Keratinocyte (primary cell): ENCODE data around the gene PCDH9. TPM values are rescaled to one million over a fixed set of nuclear protein-coding genes. Genes with fewer than 3 reads are reported as not detected.

Experiments
- DNase-seq: peaks from one replicate; pipeline ENCODE4 v3.0.0-alpha.2; 2011; ENCODE audit warnings: low read depth, missing footprints, low spot score
- FAIRE-seq: peaks from 2 replicates; lab custom pipeline; 2011; peaks lifted over from hg19 to GRCh38; lab: Jason Lieb, UNC
- H2AFZ ChIP-seq: 2 replicates; pipeline ENCODE4 v1.6.0; 2012; ENCODE audit warnings: low read length, control low read depth, inconsistent platforms; ENCODE audit not compliant: control insufficient read depth
- H3K27ac ChIP-seq: 2 replicates; pipeline ENCODE4 v1.5.1; 2011; ENCODE audit warnings: low read length; ENCODE audit not compliant: control insufficient read depth, insufficient read depth
- H3K27me3 ChIP-seq: 3 replicates; pipeline ENCODE4 v1.6.0; 2011; ENCODE audit warnings: low read length; ENCODE audit not compliant: control insufficient read depth, insufficient read depth; ENCODE audit errors: extremely low read depth
- H3K36me3 ChIP-seq, 2 experiments: 2 replicates in 1 of 2; 3 replicates in 1 of 2; pipeline ENCODE4 v1.5.1; 2011; ENCODE audit warnings: low read length in 2 of 2, mild to moderate bottlenecking in 1 of 2; ENCODE audit not compliant: control insufficient read depth in 2 of 2, insufficient read depth in 2 of 2; ENCODE audit errors: extremely low read depth in 1 of 2
- H3K4me1 ChIP-seq: 3 replicates; pipeline ENCODE4 v1.5.1; 2011; ENCODE audit warnings: low read length; ENCODE audit not compliant: control insufficient read depth, insufficient read depth; ENCODE audit errors: extremely low read depth
- H3K4me2 ChIP-seq: 3 replicates; pipeline ENCODE4 v1.6.0; 2011; ENCODE audit warnings: low read depth, low read length; ENCODE audit not compliant: control insufficient read depth, insufficient read depth; ENCODE audit errors: extremely low read depth
- H3K4me3 ChIP-seq, 3 experiments: fragments of 200-600 bp in 1 of 3; sonication (generic) in 1 of 3; 2 replicates in 2 of 3; 3 replicates in 1 of 3; pipeline ENCODE4 v1.5.1; 2011 to 2016; ENCODE audit warnings: low read length in 3 of 3, mild to moderate bottlenecking in 3 of 3, control low read depth in 2 of 3, inconsistent platforms in 1 of 3, low read depth in 1 of 3, mixed read lengths in 1 of 3, mixed run types in 1 of 3, moderate library complexity in 1 of 3; ENCODE audit not compliant: control insufficient read depth in 2 of 3, insufficient read depth in 2 of 3; ENCODE audit errors: extremely low read depth in 1 of 3
- H3K79me2 ChIP-seq: 2 replicates; pipeline ENCODE4 v1.6.0; 2012; ENCODE audit warnings: low read length; ENCODE audit not compliant: control insufficient read depth, insufficient read depth
- H3K9ac ChIP-seq: 3 replicates; pipeline ENCODE4 v1.6.0; 2011; ENCODE audit warnings: low read length; ENCODE audit not compliant: control insufficient read depth, insufficient read depth; ENCODE audit errors: extremely low read depth
- H3K9me1 ChIP-seq: 3 replicates; pipeline ENCODE4 v1.6.0; 2011; ENCODE audit warnings: low read length; ENCODE audit not compliant: control insufficient read depth, insufficient read depth; ENCODE audit errors: extremely low read depth
- H3K9me3 ChIP-seq: 2 replicates; pipeline ENCODE4 v1.5.1; 2012; ENCODE audit warnings: low read depth, low read length; ENCODE audit not compliant: control insufficient read depth
- H4K20me1 ChIP-seq: 3 replicates; pipeline ENCODE4 v1.6.0; 2011; ENCODE audit warnings: low read length; ENCODE audit not compliant: control insufficient read depth, insufficient read depth; ENCODE audit errors: extremely low read depth
- CTCF ChIP-seq, 3 experiments: IDR thresholded peaks in 1 of 3; conservative IDR thresholded peaks in 1 of 3; optimal IDR thresholded peaks in 1 of 3; 2 replicates in 2 of 3; 3 replicates in 1 of 3; pipeline versions ENCODE3 to v1.5.1; 2011; ENCODE audit warnings: low read length in 3 of 3, mild to moderate bottlenecking in 3 of 3, moderate library complexity in 2 of 3, control low read depth in 1 of 3, inconsistent platforms in 1 of 3; ENCODE audit not compliant: insufficient read depth in 2 of 3; ENCODE audit errors: extremely low read depth in 1 of 3
- EZH2 ChIP-seq: IDR thresholded peaks from one replicate; pipeline ENCODE4 v1.6.1; 2012; ENCODE audit warnings: inconsistent platforms, mild to moderate bottlenecking, low read length, moderate library complexity
- dilution Hi-C: fragments of 300-500 bp; cut with MboI; formaldehyde crosslinking; loops from one replicate; pipeline ENCODE4 v1.7.0; 2020; ENCODE audit warnings: low sequenced_read_pairs; ENCODE audit not compliant: extremely low pct_ligation_motif_present
- polyA plus RNA-seq, 5 experiments: library from polyadenylated mRNA; depleted of rRNA in 3 of 5; stranded (reverse) in 3 of 5; stranded (forward) in 1 of 5; unstranded in 1 of 5; fragments of >200 nt; gene quantifications; 1 replicate in 1 of 5; 2 replicates in 3 of 5; 3 replicates in 1 of 5; pipeline versions ENCODE4 v1.2.1 to v1.2.3, GENCODE V29; 2011 to 2012; ENCODE audit warnings: missing spikeins in 2 of 5, low read depth in 1 of 5, low replicate concordance in 1 of 5

The PCDH9 gene
- polyA plus RNA-seq, 1 donor (not counting 4 experiments of a cell fraction or from before 2014, with no cell fraction given): 0.21 TPM

GRCh38 chr13:67045357-67045756 lies 184.8 kb downstream of the PCDH9 start:
- DNase-seq: no peak
- no peak overlapping the region for H3K9ac ChIP-seq
- H3K27me3 ChIP-seq: no peaks in the 10 kb centered on the region
- FAIRE-seq: no peak
- no peaks in the 10 kb centered on the region for H4K20me1 ChIP-seq
- H3K4me3 ChIP-seq: no peak overlapping the region
- dilution Hi-C loops: no loop called here
- no peaks in the 10 kb centered on the region for H3K79me2 ChIP-seq
- H2AFZ ChIP-seq: no peak overlapping the region
- no peaks in the 10 kb centered on the region for H3K9me1 ChIP-seq
- no peaks in the 10 kb centered on the region for H3K4me1 ChIP-seq
- no peak overlapping the region for H3K27ac ChIP-seq
- TF ChIP-seq EZH2 (no peak), CTCF (optimal IDR thresholded peaks at IDR 0.05 in 1 of 3, IDR thresholded peaks at IDR 0.05 in 1 of 3, conservative IDR thresholded peaks at IDR 0.05 in 1 of 3; ENCODE audit: extremely low read depth in 1 of 3, insufficient read depth in 2 of 3, low read length in 3 of 3) (no peak)
- no peak overlapping the region for H3K4me2 ChIP-seq
- no peaks in the 10 kb centered on the region for H3K36me3 ChIP-seq
- no peaks in the 10 kb centered on the region for H3K9me3 ChIP-seq

DNA sequence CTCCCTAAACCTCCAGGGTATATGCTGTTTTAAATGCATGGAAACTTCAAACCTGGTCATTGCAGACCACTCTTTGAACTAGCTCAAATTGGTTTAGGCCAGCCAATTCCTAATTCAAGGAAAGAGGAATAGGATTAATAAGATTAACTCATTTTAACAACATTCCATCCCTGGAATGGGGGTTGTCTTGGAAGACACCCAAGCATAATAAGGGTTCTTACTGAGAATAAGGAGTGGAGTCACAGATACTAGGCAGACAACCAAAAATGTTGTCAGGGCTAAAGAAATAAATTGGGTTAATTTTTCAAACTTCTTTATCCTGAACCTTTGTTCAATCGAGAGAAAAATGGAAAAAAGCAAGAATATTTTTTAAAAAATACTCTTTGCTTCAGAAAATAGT lies 186.2 kb downstream of the PCDH9 start:
- Histone ChIP-seq H3K27me3 (no peaks in the 10 kb centered on the region), H3K4me2 (no peak overlapping the region), H3K9me3 (no peaks in the 10 kb centered on the region), H3K36me3 (no peaks in the 10 kb centered on the region), H2AFZ (no peak overlapping the region), H3K4me3 (no peak overlapping the region), H3K9ac (no peak overlapping the region), H3K4me1 (no peaks in the 10 kb centered on the region), H3K79me2 (no peaks in the 10 kb centered on the region), H3K9me1 (no peaks in the 10 kb centered on the region), H4K20me1 (no peaks in the 10 kb centered on the region), H3K27ac (no peak overlapping the region)
- no peak for TF ChIP-seq CTCF (optimal IDR thresholded peaks at IDR 0.05 in 1 of 3, IDR thresholded peaks at IDR 0.05 in 1 of 3, conservative IDR thresholded peaks at IDR 0.05 in 1 of 3; ENCODE audit: extremely low read depth in 1 of 3, insufficient read depth in 2 of 3, low read length in 3 of 3)
- TF ChIP-seq EZH2: no peak
- dilution Hi-C loops: no loop called here
- FAIRE-seq (no peak), DNase-seq (no peak)
